GM18526 (cell line): ENCODE measurements around the gene KRTCAP2.

Experiments used
- POLR2A ChIP-seq: IDR thresholded peaks from 3 replicates; pipeline ENCODE4 v1.6.1; 2011; ENCODE audit not compliant: insufficient read length; ENCODE audit errors: extremely low read depth

The KRTCAP2 gene

DNA sequence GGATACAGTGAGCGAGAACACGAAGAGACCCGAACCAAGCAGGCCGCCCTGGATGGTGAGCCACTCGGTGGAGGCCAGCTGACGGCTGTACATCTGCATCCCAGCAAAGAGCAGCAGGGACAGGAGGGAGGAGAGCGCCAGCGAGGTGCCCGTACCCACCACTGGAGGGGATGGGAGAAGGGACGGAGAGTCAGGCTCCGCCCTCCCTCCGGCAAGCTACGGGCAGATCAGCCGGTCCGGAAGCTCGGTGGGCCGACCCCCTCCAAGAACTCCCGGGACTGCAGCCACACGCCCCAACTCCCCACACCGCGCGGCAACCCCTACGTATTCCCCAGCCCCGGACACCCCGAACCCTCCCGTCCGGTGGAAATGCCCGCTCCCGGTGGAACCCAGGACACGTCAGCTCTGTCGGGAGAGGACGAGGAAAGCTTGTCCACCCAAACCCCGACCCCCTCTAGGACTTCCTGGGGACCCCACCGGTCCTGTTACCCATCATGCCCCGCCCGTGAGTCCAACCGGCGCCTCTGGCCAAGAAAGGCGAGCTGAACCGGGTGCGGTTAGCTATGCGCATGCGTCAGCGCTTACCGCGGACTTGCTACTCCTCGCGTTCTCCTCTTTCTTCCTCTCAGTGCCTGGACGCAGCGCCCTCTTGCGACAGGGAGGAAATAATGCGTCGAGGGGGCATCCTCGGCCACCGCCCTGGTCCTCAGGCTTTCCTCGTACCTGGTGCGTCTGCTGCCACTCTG, at the start of gene KRTCAP2:
Gene KRTCAP2 (minus strand): TSS at position 573 of the 746 bp plus-strand sequence. CDS start 80 bp downstream, at position 493.
- TF ChIP-seq POLR2A, result peak; percentile 84

DNA sequence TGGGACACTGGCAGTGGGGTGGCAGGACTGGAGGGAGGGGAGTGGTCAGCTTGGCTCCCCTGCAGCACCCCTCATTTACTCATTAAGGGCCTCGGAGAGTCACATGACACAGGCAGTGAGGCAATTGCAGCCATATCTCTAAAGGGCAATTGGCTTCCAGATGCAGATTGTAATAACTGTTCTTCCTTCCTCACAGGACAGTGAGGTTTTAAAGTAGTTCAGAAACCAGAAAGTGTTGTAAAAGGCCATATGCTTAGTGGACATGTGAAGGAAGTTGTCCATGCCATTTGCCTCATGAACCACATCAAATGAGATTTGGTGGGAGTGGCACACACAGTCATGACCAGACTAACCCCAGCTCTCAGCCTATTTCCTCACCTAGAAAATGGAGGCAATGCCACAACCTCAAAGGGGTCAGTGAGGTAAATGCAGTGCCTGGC, 46.5 kb upstream of the KRTCAP2 start:
- no peak for TF ChIP-seq POLR2A

DNA sequence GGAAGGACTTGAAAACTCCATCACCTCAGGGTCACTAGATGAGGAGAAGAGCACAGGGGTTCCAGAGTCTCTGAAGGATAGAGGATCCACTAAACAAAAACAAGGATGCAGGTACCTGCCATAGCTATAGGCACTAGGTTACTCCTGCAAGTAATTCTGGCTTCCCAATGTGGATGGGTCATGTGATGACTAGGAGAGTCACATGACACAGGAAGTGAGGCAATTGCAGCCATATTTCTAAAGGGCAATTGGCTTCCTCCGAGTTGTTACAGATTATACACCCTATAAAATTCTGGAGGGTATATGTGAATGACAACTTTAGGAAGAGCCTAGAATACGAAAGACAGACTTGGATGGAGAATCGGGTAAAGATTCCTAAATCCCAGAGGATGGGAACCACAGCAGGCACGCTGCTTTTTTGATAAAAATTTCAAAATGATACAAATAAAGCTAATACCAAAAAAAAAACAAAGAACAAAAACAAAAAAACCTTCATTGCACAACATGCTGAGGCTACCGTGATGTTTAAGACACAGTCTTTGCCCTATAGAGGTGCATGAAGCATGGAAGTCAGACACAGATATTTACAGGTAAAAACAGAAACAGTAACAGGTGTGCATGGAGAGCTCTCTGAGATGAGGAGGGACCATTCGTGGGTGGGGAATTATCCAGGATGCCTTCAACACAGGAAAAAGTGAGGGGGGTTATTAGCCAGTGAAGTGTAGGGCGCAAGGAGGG, 45.9 kb upstream of the KRTCAP2 start:
- TF ChIP-seq POLR2A, result no peak

DNA sequence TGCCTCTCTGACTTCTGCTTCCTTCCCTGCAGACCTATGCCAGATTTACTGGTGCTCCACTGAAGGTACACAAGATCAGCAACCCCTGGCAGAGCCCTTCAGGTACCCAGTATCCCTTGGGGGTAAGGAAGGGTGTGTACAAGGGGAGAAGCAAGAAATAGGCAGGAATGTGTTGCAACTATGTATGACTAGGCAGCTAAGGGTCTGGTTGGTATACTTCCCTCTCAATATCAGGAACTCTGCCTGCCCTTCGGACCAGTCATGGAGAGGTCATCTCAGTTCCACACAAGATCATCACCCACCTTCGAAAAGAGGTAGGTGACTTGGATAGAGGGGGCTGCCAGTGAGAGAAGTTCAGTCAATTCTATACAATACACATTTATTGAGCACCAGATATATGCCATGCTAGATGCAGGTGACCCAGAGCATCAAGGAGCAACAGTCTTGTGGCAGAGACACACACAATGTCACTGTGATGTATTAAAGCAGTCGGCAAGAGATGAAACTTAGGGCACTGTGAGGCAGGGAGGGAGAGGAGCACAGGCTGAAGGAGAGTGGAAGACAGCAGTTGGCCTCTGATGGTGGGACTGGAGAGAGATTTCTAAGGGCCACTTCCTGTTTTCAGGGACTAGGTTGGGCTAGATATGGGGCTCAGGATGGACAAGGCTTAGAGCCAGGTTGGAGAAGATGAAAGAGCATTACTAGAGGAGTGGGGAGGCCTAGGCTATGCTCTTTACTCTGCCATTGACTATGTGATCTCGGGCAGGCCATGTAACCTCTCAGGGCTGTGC, 37.4 kb upstream of the KRTCAP2 start:
- TF ChIP-seq POLR2A, result no peak

DNA sequence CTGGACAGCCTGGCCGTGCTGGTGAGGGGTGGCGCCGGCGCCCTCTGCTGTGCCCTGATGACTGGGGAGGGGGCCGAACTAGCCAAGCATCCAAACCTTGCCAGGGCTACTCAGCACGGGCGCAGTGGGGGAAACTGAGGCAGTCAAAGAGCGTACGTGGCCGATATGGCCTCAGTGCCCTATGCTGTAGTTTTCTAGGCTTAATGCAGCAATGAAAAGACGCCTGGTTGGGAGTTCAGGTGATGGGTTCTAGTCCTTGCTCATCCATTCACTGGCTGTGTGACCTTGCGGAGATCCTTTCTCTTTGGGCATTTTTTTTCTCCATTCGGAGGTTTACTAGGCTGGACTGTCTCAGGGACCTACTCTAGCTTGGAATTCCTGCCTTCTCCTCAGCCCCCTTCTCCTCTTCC, 36.2 kb upstream of the KRTCAP2 start:
- no peak for TF ChIP-seq POLR2A

- TF ChIP-seq POLR2A, result peak; percentile 62
Observed at GRCh38 chr1:155208541-155209311, 35.6 kb upstream of the KRTCAP2 start, which contains the start of gene MTX1. MTX1 (plus strand) TSS chr1:155208695; CDS start chr1:155208805, 110 bp downstream.

DNA sequence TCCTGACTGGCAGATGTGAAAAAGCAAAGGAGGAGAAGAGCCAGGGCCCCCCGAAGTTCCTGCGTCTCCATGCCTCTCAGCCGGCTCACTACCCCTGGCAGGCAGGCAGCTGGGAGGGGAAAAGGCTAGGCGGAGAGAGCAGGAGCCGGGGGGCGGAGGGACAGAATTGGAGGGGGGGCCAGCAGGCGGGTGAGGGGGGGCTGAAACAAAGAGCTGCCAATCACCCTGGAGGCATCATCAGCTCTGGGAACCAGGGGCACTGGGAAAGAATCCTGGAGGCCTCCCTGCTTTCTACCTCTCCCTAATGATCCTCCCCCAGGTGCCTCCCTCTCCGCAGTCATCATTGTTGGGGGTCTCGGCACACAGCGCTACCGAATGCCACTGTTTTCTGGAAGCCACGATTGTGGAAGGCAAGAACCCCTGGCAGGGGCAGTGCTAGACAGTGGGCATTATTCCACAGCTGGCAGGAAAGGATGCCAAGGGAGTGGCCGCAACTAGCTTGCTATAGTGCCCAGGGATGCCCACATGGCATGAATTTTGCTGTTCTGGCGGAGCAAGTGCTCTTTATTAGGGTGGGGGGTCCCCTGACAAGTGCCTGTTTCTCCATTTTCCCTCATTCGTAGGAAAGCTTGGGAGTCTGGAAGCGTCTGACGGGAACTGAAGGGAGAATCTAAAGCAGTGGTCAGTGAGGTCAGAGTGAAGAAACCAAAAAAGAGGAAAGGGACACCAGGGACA, 34.9 kb upstream of the KRTCAP2 start, which contains the start of gene THBS3:
Gene THBS3 (minus strand): TSS at position 92 of the 735 bp plus-strand sequence. CDS start 21 bp downstream, at position 71.
- no peak for TF ChIP-seq POLR2A

- no peak for TF ChIP-seq POLR2A
Observed at GRCh38 chr1:155206891-155207805, 34.0 kb upstream of the KRTCAP2 start.

DNA sequence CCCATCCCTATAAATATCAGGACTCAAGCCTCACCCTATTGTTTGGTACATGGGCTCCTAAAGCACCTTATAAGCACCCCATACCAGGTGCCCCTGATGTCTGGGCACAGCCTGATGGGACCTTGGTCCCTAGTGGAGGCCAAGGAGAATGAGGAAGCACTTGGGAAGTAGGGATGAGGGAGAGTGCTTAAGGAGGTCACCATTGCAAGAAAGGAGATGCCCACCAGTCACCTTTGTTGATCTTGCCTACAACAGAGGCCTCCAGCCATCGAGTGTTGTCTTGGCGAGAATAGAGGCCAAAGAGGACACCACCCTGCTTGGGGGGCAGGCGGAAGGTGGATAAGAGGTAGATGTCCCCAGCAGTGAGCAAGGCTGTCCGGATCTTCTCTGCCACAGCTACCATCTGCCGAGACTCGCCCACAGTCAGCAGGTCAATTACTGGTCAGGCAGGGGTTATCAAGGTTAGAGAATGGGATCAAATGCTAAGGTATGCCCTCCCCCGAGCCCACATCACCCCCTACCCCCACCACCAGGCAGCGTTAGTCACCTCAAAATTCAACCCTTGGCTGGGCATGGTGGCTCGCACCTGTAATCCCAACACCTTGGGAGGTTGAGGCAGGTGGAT, 33.0 kb upstream of the KRTCAP2 start:
- no peak for TF ChIP-seq POLR2A

DNA sequence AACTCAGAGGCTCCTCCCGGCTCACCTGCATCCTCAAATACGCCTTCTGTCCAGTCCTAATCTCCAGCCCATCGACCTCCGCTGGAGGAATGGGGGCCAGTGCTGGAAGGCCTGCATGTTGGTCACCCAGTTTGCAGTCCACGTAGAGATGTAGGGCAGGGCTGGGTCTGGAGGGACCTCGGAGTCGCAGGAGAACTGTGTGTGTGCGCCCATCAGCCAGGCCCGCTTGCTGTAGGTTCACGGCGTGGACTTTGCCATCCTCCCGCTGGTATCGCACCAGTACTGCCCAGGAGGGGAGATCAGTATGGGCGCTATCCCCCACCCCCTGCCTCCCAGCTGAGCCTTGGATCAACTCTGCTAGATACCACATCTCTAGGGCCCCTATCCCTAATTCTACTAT, 31.9 kb upstream of the KRTCAP2 start:
- no peak for TF ChIP-seq POLR2A

DNA sequence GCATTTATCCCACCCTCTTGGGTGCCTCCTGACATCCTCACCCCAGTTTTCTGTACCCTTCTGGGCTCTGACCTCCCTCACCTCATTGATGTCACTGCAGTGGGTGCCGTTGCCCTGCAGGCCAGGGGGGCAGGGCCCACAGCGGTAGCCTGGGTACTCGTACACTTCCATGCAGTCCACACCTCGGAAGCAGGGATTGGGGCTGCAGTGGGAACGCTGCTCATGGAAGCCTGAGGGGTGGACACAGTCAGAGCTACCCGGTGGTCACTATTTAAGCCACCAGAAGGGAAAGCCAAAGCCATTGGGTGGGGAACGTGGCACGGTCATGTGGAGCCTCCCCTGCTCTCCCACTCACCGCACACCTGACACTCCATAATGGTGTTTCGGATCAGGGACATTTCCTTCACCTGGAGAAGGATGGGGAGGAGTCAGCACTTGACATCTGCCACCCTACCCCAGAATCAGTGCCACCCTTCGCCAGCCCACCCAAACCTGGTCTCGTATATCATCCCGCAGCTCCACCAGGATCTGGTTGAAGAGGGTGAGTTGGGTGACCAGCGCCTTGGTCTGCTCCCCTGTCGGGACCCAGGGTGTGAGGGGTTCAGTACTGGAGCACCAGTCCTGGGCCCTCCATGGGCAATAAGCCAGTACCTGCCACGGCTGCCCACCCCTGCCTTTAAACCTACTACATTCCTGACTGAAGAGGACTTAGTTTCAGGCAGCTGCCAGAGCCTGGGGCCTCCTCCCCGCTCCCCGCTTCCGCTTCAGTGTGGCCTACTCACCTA, 29.8 kb upstream of the KRTCAP2 start:
- TF ChIP-seq POLR2A, result no peak

DNA sequence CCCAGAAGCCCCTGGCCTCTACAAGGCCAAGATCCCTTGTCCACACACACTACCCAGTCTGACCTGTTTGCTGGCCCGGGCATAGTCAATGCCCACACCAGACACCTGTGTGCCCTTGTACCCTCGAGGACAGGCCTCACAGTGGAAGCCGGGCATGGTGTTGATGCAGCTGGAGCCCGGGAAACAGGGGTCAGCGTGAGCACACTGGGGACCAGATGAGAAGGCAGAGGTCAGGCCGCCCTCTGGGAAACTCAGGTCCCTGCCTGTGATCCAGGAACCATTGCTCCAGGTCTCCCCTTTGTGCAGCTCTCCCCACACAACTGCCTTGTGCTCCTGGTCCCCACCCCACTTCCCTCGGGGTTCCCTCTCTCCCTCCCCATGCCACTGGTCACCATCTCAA, 29.1 kb upstream of the KRTCAP2 start:
- TF ChIP-seq POLR2A, result no peak
